H1 (cell line): ENCODE results near the gene TAF9. TPM values are rescaled to one million over a fixed set of nuclear protein-coding genes. Genes with fewer than 3 reads are reported as not detected.

ENCODE experiments used
- MAFK ChIP-seq: IDR thresholded peaks from 2 replicates; pipeline ENCODE4 v1.6.1; 2012; ENCODE audit warnings: low read depth, mild to moderate bottlenecking, improper control_type of control experiment, low read length
- TBP ChIP-seq: IDR thresholded peaks from 2 replicates; pipeline ENCODE4 v1.6.1; 2011; ENCODE audit warnings: low read depth, low read length, improper control_type of control experiment
- TEAD4 ChIP-seq: IDR thresholded peaks from 2 replicates; pipeline ENCODE4 v1.6.1; 2012; ENCODE audit warnings: low read depth, low read length, inconsistent platforms, mixed read lengths
- polyA plus RNA-seq, 7 experiments: library from polyadenylated mRNA; depleted of rRNA in 3 of 7; stranded (reverse) in 5 of 7; unstranded in 2 of 7; fragments of >200 nt in 5 of 7; fragments of 200-250 nt in 2 of 7; gene quantifications; 1 replicate in 5 of 7; 2 replicates in 1 of 7; 4 replicates in 1 of 7; pipeline versions ENCODE4 v1.2.1 to v1.2.3, GENCODE V29; 2011 to 2013; ENCODE audit warnings: missing spikeins in 2 of 7, mixed read lengths in 2 of 7
- total RNA-seq: library from RNA; stranded (reverse); fragmentation: NEBNext Ultra II Directional; extraction: Animal tissue kit (Norgen Biotek cat#: 25700); gene quantifications from 2 replicates; pipeline ENCODE4 v1.2.1, GENCODE V29; 2021

TAF9 gene
- total and polyA plus RNA-seq, 2 of the 8 experiments (the other 6 are each of a cell fraction or from before 2014, with no cell fraction given), result 85.1 to 135 TPM

GRCh38 chr5:69315972-69316371 is 53.3 kb downstream of the TAF9 start (continued):
- TF ChIP-seq TEAD4 (no peak), MAFK (no peak), TBP (no peak)

Other genes starting within 250 kb of the TAF9 start
- gene CCNB1, start 202.4 kb downstream of the TAF9 start, total RNA-seq, result 338 and 342 TPM in 2 replicates
- gene CCNB1, start 202.4 kb downstream of the TAF9 start, polyA plus RNA-seq (2011; rRNA removed), result 71.5 and 122 TPM in 2 replicates
- gene CENPH, start 179.9 kb downstream of the TAF9 start, total RNA-seq, result 75.7 and 82.8 TPM in 2 replicates
- 69.0 and 72.2 TPM in 2 replicates for gene CENPH, start 179.9 kb downstream of the TAF9 start, polyA plus RNA-seq (2011; rRNA removed)
- 52.1 and 63.4 TPM in 2 replicates for gene CDK7, start 134.6 kb downstream of the TAF9 start, total RNA-seq
- 19.5 and 39.9 TPM in 2 replicates for gene CDK7, start 134.6 kb downstream of the TAF9 start, polyA plus RNA-seq (2011; rRNA removed)
- not detected in 2 replicates for gene CCDC125, start 36.7 kb downstream of the TAF9 start, total RNA-seq
- gene CCDC125, start 36.7 kb downstream of the TAF9 start, polyA plus RNA-seq (2011; rRNA removed), result 0.30 and 0.70 TPM in 2 replicates
- gene AK6, start within 50 bp of the TAF9 start, total RNA-seq, result 44.2 and 51.2 TPM in 2 replicates
- gene AK6, start within 50 bp of the TAF9 start, polyA plus RNA-seq (2011; rRNA removed), result 10.2 and 22.5 TPM in 2 replicates
- gene RAD17, start 298 bp upstream of the TAF9 start, total RNA-seq, result 24.8 and 28.1 TPM in 2 replicates
- gene RAD17, start 298 bp upstream of the TAF9 start, polyA plus RNA-seq (2011; rRNA removed), result 10.2 and 12.9 TPM in 2 replicates
- 31.0 and 31.4 TPM in 2 replicates for gene MARVELD2, start 45.6 kb upstream of the TAF9 start, total RNA-seq
- gene MARVELD2, start 45.6 kb upstream of the TAF9 start, polyA plus RNA-seq (2011; rRNA removed), result 15.4 and 18.7 TPM in 2 replicates
- gene OCLN, start 123.3 kb upstream of the TAF9 start, total RNA-seq, result 76.3 and 85.5 TPM in 2 replicates
- 19.8 and 27.9 TPM in 2 replicates for gene OCLN, start 123.3 kb upstream of the TAF9 start, polyA plus RNA-seq (2011; rRNA removed)
- 45.1 and 46.3 TPM in 2 replicates for gene GTF2H2C, start 190.7 kb upstream of the TAF9 start, total RNA-seq
- 14.6 and 20.8 TPM in 2 replicates for gene GTF2H2C, start 190.7 kb upstream of the TAF9 start, polyA plus RNA-seq (2011; rRNA removed)